IMR-90 (cell line): ENCODE data around the gene DAZL. TPM values are rescaled to one million over a fixed set of nuclear protein-coding genes. Genes with fewer than 3 reads are reported as not detected.

Experiments
- ATAC-seq: fragments of 200-7000 bp; cut with Tn5 transposase; 2 replicates; pipeline ENCODE4 v1.9.1; 2020; ENCODE audit warnings: low read depth, mild to moderate bottlenecking, moderate library complexity
- BruUV-seq: library from RNA; stranded (reverse); fragments of 400-500 nt; replicated peaks from 2 replicates; lab custom pipeline; 2021; lab: Mats Ljungman, UMichigan
- CTCF ChIA-PET: fragments of 300-600 bp; formaldehyde crosslinking; extraction: SDS; loops from one replicate; lab custom pipeline; 2021; ENCODE audit warnings: antibody characterized with exemption; lab: Yijun Ruan, JAX
- POLR2A ChIA-PET: fragments of 300-600 bp; sonication (Branson Sonifier 250); formaldehyde crosslinking; loops from one replicate; lab custom pipeline; 2022; ENCODE audit warnings: antibody characterized with exemption; ENCODE audit not compliant: unreplicated experiment; lab: Charles Lee
- DNase-seq: peaks from one replicate; pipeline ENCODE4 v3.0.0; 2013
- H2AFZ ChIP-seq: replicated peaks from 2 replicates; pipeline ENCODE3; 2013; ENCODE audit warnings: low read length, mild to moderate bottlenecking; ENCODE audit not compliant: poor library complexity
- H2AK5ac ChIP-seq: 2 replicates; pipeline ENCODE4 v1.6.1; 2013; ENCODE audit warnings: low read depth, low read length, inconsistent platforms
- H2AK9ac ChIP-seq: replicated peaks from 2 replicates; pipeline ENCODE3; 2013; ENCODE audit warnings: mild to moderate bottlenecking, low read depth, low read length, moderate library complexity; ENCODE audit not compliant: poor library complexity
- H2BK120ac ChIP-seq: 2 replicates; pipeline ENCODE4 v1.6.1; 2013; ENCODE audit warnings: low read depth, low read length, inconsistent platforms
- H2BK15ac ChIP-seq: 3 replicates; pipeline ENCODE4 v1.6.1; 2013; ENCODE audit warnings: low read depth, low read length, inconsistent platforms
- H2BK20ac ChIP-seq: 2 replicates; pipeline ENCODE4 v1.6.1; 2013; ENCODE audit warnings: low read depth, mild to moderate bottlenecking, inconsistent platforms, low read length, moderate library complexity
- H2BK5ac ChIP-seq: 2 replicates; pipeline ENCODE4 v1.6.1; 2013; ENCODE audit warnings: mild to moderate bottlenecking, low read depth, low read length, inconsistent platforms; ENCODE audit not compliant: poor library complexity, severe bottlenecking
- H3K14ac ChIP-seq: replicated peaks from 2 replicates; pipeline ENCODE4 v1.6.1; 2013; ENCODE audit warnings: low read depth, low read length, inconsistent platforms
- H3K18ac ChIP-seq: 2 replicates; pipeline ENCODE4 v1.6.1; 2013; ENCODE audit warnings: low read depth, low read length, control low read depth
- H3K23ac ChIP-seq: 2 replicates; pipeline ENCODE4 v1.6.1; 2013; ENCODE audit warnings: low read depth, low read length, inconsistent platforms
- H3K27ac ChIP-seq: 2 replicates; pipeline ENCODE4 v1.5.1; 2013; ENCODE audit warnings: mild to moderate bottlenecking, control low read depth, low read length; ENCODE audit not compliant: insufficient read depth
- H3K27me3 ChIP-seq: 2 replicates; pipeline ENCODE4 v1.6.1; 2013; ENCODE audit warnings: low read length; ENCODE audit not compliant: control insufficient read depth, insufficient read depth
- H3K36me3 ChIP-seq: 2 replicates; pipeline ENCODE4 v1.6.1; 2013; ENCODE audit warnings: low read length, mixed read lengths; ENCODE audit not compliant: control insufficient read depth, insufficient read depth
- H3K4ac ChIP-seq: 2 replicates; pipeline ENCODE4 v1.6.1; 2013; ENCODE audit warnings: low read depth, low read length, inconsistent platforms
- H3K4me1 ChIP-seq: 2 replicates; pipeline ENCODE4 v1.6.1; 2013; ENCODE audit warnings: low read length, mixed read lengths; ENCODE audit not compliant: control insufficient read depth, insufficient read depth
- H3K4me2 ChIP-seq: 2 replicates; pipeline ENCODE4 v1.6.1; 2013; ENCODE audit warnings: low read depth, mild to moderate bottlenecking, control low read depth, low read length, moderate library complexity
- H3K4me3 ChIP-seq: 2 replicates; pipeline ENCODE4 v1.5.1; 2013; ENCODE audit warnings: low read depth, mild to moderate bottlenecking, control low read depth, low read length, moderate library complexity; ENCODE audit not compliant: insufficient read depth
- H3K56ac ChIP-seq: 2 replicates; pipeline ENCODE4 v1.6.1; 2013; ENCODE audit warnings: low read length, inconsistent platforms; ENCODE audit not compliant: insufficient read depth; ENCODE audit errors: extremely low read depth
- H3K79me1 ChIP-seq, 2 experiments: 2 replicates each; pipeline ENCODE4 v1.6.1; 2013; ENCODE audit warnings: low read length in 2 of 2, inconsistent platforms in 1 of 2, low read depth in 1 of 2
- H3K9ac ChIP-seq: 2 replicates; pipeline ENCODE4 v1.6.1; 2013; ENCODE audit warnings: low read depth, low read length, control low read depth
- H3K9me1 ChIP-seq: 2 replicates; pipeline ENCODE4 v1.6.1; 2013; ENCODE audit warnings: low read length, inconsistent platforms; ENCODE audit not compliant: insufficient read depth
- H3K9me3 ChIP-seq: 2 replicates; pipeline ENCODE4 v1.6.1; 2013; ENCODE audit warnings: low read length; ENCODE audit not compliant: control insufficient read depth, insufficient read depth
- H4K20me1 ChIP-seq: 2 replicates; pipeline ENCODE4 v1.6.1; 2013; ENCODE audit warnings: low read length, inconsistent platforms; ENCODE audit not compliant: insufficient read depth
- H4K5ac ChIP-seq: 2 replicates; pipeline ENCODE4 v1.6.1; 2013; ENCODE audit warnings: mild to moderate bottlenecking, low read depth, low read length, control low read depth
- H4K8ac ChIP-seq, 2 experiments: 2 replicates each; pipeline ENCODE4 v1.6.1; 2013; ENCODE audit warnings: low read depth in 2 of 2, low read length in 2 of 2, control low read depth in 1 of 2, inconsistent platforms in 1 of 2
- H4K91ac ChIP-seq: 2 replicates; pipeline ENCODE4 v1.6.1; 2013; ENCODE audit warnings: low read depth, low read length, inconsistent platforms; ENCODE audit not compliant: insufficient read depth
- BHLHE40 ChIP-seq: fragments of 150-350 bp; IDR thresholded peaks from 2 replicates; pipeline ENCODE4 v1.6.1; 2016; ENCODE audit warnings: mild to moderate bottlenecking, low read depth, low read length
- CEBPB ChIP-seq: IDR thresholded peaks from 2 replicates; pipeline ENCODE4 v1.6.1; 2012; ENCODE audit warnings: low read depth, low read length, improper control_type of control experiment
- POLR2A ChIP-seq: IDR thresholded peaks from 2 replicates; pipeline ENCODE4 v1.6.1; 2012; ENCODE audit warnings: mild to moderate bottlenecking, low read depth, low read length
- RCOR1 ChIP-seq: IDR thresholded peaks from 2 replicates; pipeline ENCODE4 v1.6.1; 2012; ENCODE audit warnings: mild to moderate bottlenecking, low read length, improper control_type of control experiment; ENCODE audit not compliant: insufficient replicate concordance
- WGBS, 2 experiments: methylation state at CpG; one replicate each; pipeline versions ENCODE4 v1.1.5 to v1.1.7; 2013; ENCODE audit warnings: missing lambda C conversion rate in 2 of 2; ENCODE audit not compliant: insufficient read length in 1 of 2; ENCODE audit errors: extremely low coverage in 2 of 2; 5-methylcytosine and 5-hydroxymethylcytosine counted together
- dilution Hi-C: fragments of 300-500 bp; cut with HindIII; formaldehyde crosslinking; loops from one replicate; pipeline ENCODE4 v1.14.3; 2018; ENCODE audit warnings: low sequenced_read_pairs; ENCODE audit not compliant: unreplicated experiment
- in situ Hi-C: fragments of 300-500 bp; cut with MboI; formaldehyde crosslinking; loops from 3 replicates; pipeline ENCODE4 v1.14.3; 2019; ENCODE audit warnings: low sequenced_read_pairs, inconsistent platforms, mixed read lengths
- intact Hi-C: fragments of 100-400 bp; cut with micrococcal nuclease; formaldehyde crosslinking; loops from 2 replicates; pipeline ENCODE4 v1.10.0; 2022
- polyA plus RNA-seq, 3 experiments: library from polyadenylated mRNA; depleted of rRNA; stranded (reverse); fragments of >200 nt; gene quantifications; 2 replicates each; pipeline ENCODE4 v1.2.3, GENCODE V29; 2012; ENCODE audit warnings: low replicate concordance in 1 of 3
- total RNA-seq: library from RNA; depleted of rRNA; stranded (reverse); fragments of >200 nt; gene quantifications from 2 replicates; pipeline ENCODE4 v1.2.3, GENCODE V29; 2012
- TF ChIP-seq, protein P1 (sequence below): fragments of 150-350 bp; IDR thresholded peaks from 2 replicates; pipeline ENCODE4 v1.6.1; 2016; ENCODE audit warnings: low read depth, mild to moderate bottlenecking, low read length, moderate library complexity, borderline replicate concordance

DAZL gene
- total and polyA plus RNA-seq, 2 of the 4 experiments (the other 2 are of a cell fraction): not detected

DNA sequence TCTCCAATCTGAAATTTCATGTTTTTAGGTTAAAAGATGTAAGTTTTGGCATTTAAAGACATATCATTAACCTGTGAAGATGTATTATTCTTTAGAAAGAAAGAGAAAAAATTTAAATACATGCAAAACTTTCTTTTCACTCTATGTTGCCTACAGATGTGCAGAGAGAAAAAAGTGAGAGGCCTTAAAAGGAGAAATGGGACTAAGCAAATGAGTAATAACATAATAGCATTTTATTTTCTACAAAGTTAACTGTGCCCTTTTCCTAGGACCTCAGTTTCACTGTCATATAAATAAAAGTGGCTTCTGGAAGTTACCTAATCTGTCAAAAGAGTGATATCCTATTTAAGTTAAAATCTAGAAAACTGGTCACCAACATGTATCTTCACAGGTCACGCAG is 16.1 kb downstream of the DAZL start:
- DNase-seq: no peak
- Histone ChIP-seq H3K9ac (no peak overlapping the region), H2BK20ac (no peak overlapping the region), H3K27me3 (no peaks in the 10 kb centered on the region; the same call in 1 of the 2 replicates), H2AFZ (no peak overlapping the region), H3K36me3 (no peaks in the 10 kb centered on the region), H3K27ac (no peak overlapping the region), H2BK5ac (no peak overlapping the region), H3K9me1 (no peaks in the 10 kb centered on the region), H3K14ac (no peak overlapping the region), H4K91ac (no peak overlapping the region), H2AK5ac (no peak overlapping the region), H2AK9ac (no peak overlapping the region), H3K9me3 (no peaks in the 10 kb centered on the region), H3K23ac (no peak overlapping the region), H4K20me1 (no peaks in the 10 kb centered on the region), H3K79me1 (no peaks in the 10 kb centered on the region), H3K18ac (no peak overlapping the region), H2BK15ac (no peak overlapping the region), H4K8ac (no peak overlapping the region), H3K56ac (no peak overlapping the region), H3K4me2 (no peak overlapping the region), H2BK120ac (no peak overlapping the region), H3K4me3 (no peak overlapping the region), H3K4ac (no peak overlapping the region), H3K4me1 (no peaks in the 10 kb centered on the region), H4K5ac (no peak overlapping the region)
- ATAC-seq: no peak
- CTCF ChIA-PET: no interaction called here
- intact Hi-C loops: no loop called here
- dilution Hi-C loops: no loop called here
- BruUV-seq: no TSS peak
- POLR2A ChIA-PET: no interaction called here
- no peak for TF ChIP-seq CEBPB
- no peak for TF ChIP-seq BHLHE40
- TF ChIP-seq POLR2A: no peak
- TF ChIP-seq RCOR1: no peak
- TF ChIP-seq, protein P1, sequence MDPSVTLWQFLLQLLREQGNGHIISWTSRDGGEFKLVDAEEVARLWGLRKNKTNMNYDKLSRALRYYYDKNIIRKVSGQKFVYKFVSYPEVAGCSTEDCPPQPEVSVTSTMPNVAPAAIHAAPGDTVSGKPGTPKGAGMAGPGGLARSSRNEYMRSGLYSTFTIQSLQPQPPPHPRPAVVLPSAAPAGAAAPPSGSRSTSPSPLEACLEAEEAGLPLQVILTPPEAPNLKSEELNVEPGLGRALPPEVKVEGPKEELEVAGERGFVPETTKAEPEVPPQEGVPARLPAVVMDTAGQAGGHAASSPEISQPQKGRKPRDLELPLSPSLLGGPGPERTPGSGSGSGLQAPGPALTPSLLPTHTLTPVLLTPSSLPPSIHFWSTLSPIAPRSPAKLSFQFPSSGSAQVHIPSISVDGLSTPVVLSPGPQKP: no peak
- in situ Hi-C loops: no loop called here
- no CpG with 5 or more reads among the region's 1 CpG for WGBS, 2 experiments
